ENCODE measurements around the gene KHDRBS2.

KHDRBS2 gene

GRCh38 chr6:62039605-62040004 lies 246.4 kb downstream of the KHDRBS2 start:
- DNase-seq (ENCODE audit: insufficient read length, low spot score) (no peak), FAIRE-seq (no peak)
- no peak for TF ChIP-seq POLR2A (IDR thresholded peaks at IDR 0.05; ENCODE audit: low read depth, low read length)

GRCh38 chr6:62037445-62037844 lies 248.6 kb downstream of the KHDRBS2 start:
- FAIRE-seq (no peak), DNase-seq (ENCODE audit: insufficient read length, low spot score) (no peak)
- no peak for TF ChIP-seq POLR2A (IDR thresholded peaks at IDR 0.05; ENCODE audit: low read depth, low read length)

- TF ChIP-seq POLR2A (IDR thresholded peaks at IDR 0.05; ENCODE audit: low read depth, low read length) = no peak
- DNase-seq (ENCODE audit: insufficient read length, low spot score) (no peak), FAIRE-seq (no peak)
Observed at GRCh38 chr6:62035952-62036351, 250.1 kb downstream of the KHDRBS2 start.

- TF ChIP-seq POLR2A (IDR thresholded peaks at IDR 0.05; ENCODE audit: low read depth, low read length) = no peak
- FAIRE-seq (no peak), DNase-seq (ENCODE audit: insufficient read length, low spot score) (no peak)
Observed at GRCh38 chr6:62013719-62014118, 272.3 kb downstream of the KHDRBS2 start.

GRCh38 chr6:62009445-62009844 lies 276.6 kb downstream of the KHDRBS2 start:
- FAIRE-seq (no peak), DNase-seq (ENCODE audit: insufficient read length, low spot score) (no peak)
- TF ChIP-seq POLR2A (IDR thresholded peaks at IDR 0.05; ENCODE audit: low read depth, low read length) = no peak

- DNase-seq (ENCODE audit: insufficient read length, low spot score) (no peak), FAIRE-seq (no peak)
- no peak for TF ChIP-seq POLR2A (IDR thresholded peaks at IDR 0.05; ENCODE audit: low read depth, low read length)
Observed at GRCh38 chr6:61989616-61990015, 296.4 kb downstream of the KHDRBS2 start.

- FAIRE-seq (no peak), DNase-seq (ENCODE audit: insufficient read length, low spot score) (no peak)
- TF ChIP-seq POLR2A (IDR thresholded peaks at IDR 0.05; ENCODE audit: low read depth, low read length) = no peak
Observed at GRCh38 chr6:61980622-61981021, 305.4 kb downstream of the KHDRBS2 start.

GRCh38 chr6:61977947-61978346 lies 308.1 kb downstream of the KHDRBS2 start:
- no peak for FAIRE-seq
- DNase-seq (ENCODE audit: insufficient read length, low spot score) = no peak
- no peak for TF ChIP-seq POLR2A (IDR thresholded peaks at IDR 0.05; ENCODE audit: low read depth, low read length)

GRCh38 chr6:61977099-61977498 lies 308.9 kb downstream of the KHDRBS2 start:
- TF ChIP-seq POLR2A (IDR thresholded peaks at IDR 0.05; ENCODE audit: low read depth, low read length) = no peak
- FAIRE-seq = no peak

GRCh38 chr6:61959196-61959595 lies 326.8 kb downstream of the KHDRBS2 start:
- no peak for TF ChIP-seq POLR2A (IDR thresholded peaks at IDR 0.05; ENCODE audit: low read depth, low read length)
- FAIRE-seq = no peak
- DNase-seq (ENCODE audit: insufficient read length, low spot score) = no peak

More at GRCh38 chr6:61977099-61977498, 308.9 kb downstream of the KHDRBS2 start:
- DNase-seq (ENCODE audit: insufficient read length, low spot score) = no peak

GRCh38 chr6:61953851-61954250 lies 332.2 kb downstream of the KHDRBS2 start:
- DNase-seq (ENCODE audit: insufficient read length, low spot score) (no peak), FAIRE-seq (no peak)
- no peak for TF ChIP-seq POLR2A (IDR thresholded peaks at IDR 0.05; ENCODE audit: low read depth, low read length)

- DNase-seq (ENCODE audit: insufficient read length, low spot score) (no peak), FAIRE-seq (no peak)
- no peak for TF ChIP-seq POLR2A (IDR thresholded peaks at IDR 0.05; ENCODE audit: low read depth, low read length)
Observed at GRCh38 chr6:61951586-61951985, 334.4 kb downstream of the KHDRBS2 start.

- FAIRE-seq = no peak
- no peak for DNase-seq (ENCODE audit: insufficient read length, low spot score)
- TF ChIP-seq POLR2A (IDR thresholded peaks at IDR 0.05; ENCODE audit: low read depth, low read length) = no peak
Observed at GRCh38 chr6:61950811-61951210, 335.2 kb downstream of the KHDRBS2 start.

GRCh38 chr6:61949971-61950370 lies 336.1 kb downstream of the KHDRBS2 start:
- FAIRE-seq (no peak), DNase-seq (ENCODE audit: insufficient read length, low spot score) (no peak)
- TF ChIP-seq POLR2A (IDR thresholded peaks at IDR 0.05; ENCODE audit: low read depth, low read length) = no peak

- no peak for TF ChIP-seq POLR2A (IDR thresholded peaks at IDR 0.05; ENCODE audit: low read depth, low read length)
- FAIRE-seq (no peak), DNase-seq (ENCODE audit: insufficient read length, low spot score) (no peak)
Observed at GRCh38 chr6:61949161-61949560, 336.9 kb downstream of the KHDRBS2 start.

- TF ChIP-seq POLR2A (IDR thresholded peaks at IDR 0.05; ENCODE audit: low read depth, low read length) = no peak
- no peak for FAIRE-seq
Observed at GRCh38 chr6:61947311-61947947, 338.6 kb downstream of the KHDRBS2 start.

More at GRCh38 chr6:61947311-61947947, 338.6 kb downstream of the KHDRBS2 start:
- DNase-seq (ENCODE audit: insufficient read length, low spot score) = no peak

All from H54 (cell line).